H9 (cell line): ENCODE data around the gene UNC119. TPM values are rescaled to one million over a fixed set of nuclear protein-coding genes. Genes with fewer than 3 reads are reported as not detected.

ENCODE experiments used
- DNase-seq: peaks from one replicate; pipeline ENCODE4 v3.0.0-alpha.2; 2017
- H2AFZ ChIP-seq: one replicate; pipeline ENCODE4 v1.6.1; 2013; ENCODE audit warnings: mild to moderate bottlenecking, low read length, control low read depth, moderate library complexity
- H2AK5ac ChIP-seq: 2 replicates; pipeline ENCODE4 v1.6.1; 2013; ENCODE audit warnings: low read length, control low read depth, mixed read lengths; ENCODE audit not compliant: insufficient read length
- H2BK120ac ChIP-seq: one replicate; pipeline ENCODE4 v1.6.1; 2013; ENCODE audit warnings: low read depth, mild to moderate bottlenecking, low read length, control low read depth, inconsistent platforms; ENCODE audit not compliant: poor library complexity, severe bottlenecking
- H2BK12ac ChIP-seq: 2 replicates; pipeline ENCODE4 v1.6.1; 2013; ENCODE audit warnings: low read length, control low read depth, mixed read lengths, low read depth; ENCODE audit not compliant: insufficient read length
- H2BK15ac ChIP-seq: 2 replicates; pipeline ENCODE4 v1.6.1; 2013; ENCODE audit warnings: low read depth, low read length, control low read depth
- H2BK20ac ChIP-seq: one replicate; pipeline ENCODE4 v1.6.1; 2013; ENCODE audit warnings: low read depth, mild to moderate bottlenecking, low read length, control low read depth, inconsistent platforms; ENCODE audit not compliant: poor library complexity, severe bottlenecking
- H2BK5ac ChIP-seq: 2 replicates; pipeline ENCODE4 v1.6.1; 2013; ENCODE audit warnings: low read length, control low read depth, mixed read lengths; ENCODE audit not compliant: insufficient read length
- H3K14ac ChIP-seq: 2 replicates; pipeline ENCODE4 v1.6.1; 2013; ENCODE audit warnings: low read length, control low read depth; ENCODE audit not compliant: insufficient read depth
- H3K18ac ChIP-seq: 2 replicates; pipeline ENCODE4 v1.6.1; 2013; ENCODE audit warnings: low read depth, mild to moderate bottlenecking, mixed read lengths, low read length, control low read depth; ENCODE audit not compliant: insufficient read length
- H3K23ac ChIP-seq: 2 replicates; pipeline ENCODE4 v1.6.1; 2013; ENCODE audit warnings: low read length, control low read depth, mixed read lengths, low read depth; ENCODE audit not compliant: insufficient read length
- H3K23me2 ChIP-seq: 2 replicates; pipeline ENCODE4 v1.6.1; 2013; ENCODE audit warnings: low read depth, mild to moderate bottlenecking, mixed read lengths, low read length, control low read depth; ENCODE audit not compliant: insufficient read length, poor library complexity, severe bottlenecking
- H3K27ac ChIP-seq: 2 replicates; pipeline ENCODE4 v1.5.1; 2013; ENCODE audit warnings: low read length, control low read depth, mixed read lengths, low read depth; ENCODE audit not compliant: insufficient read length
- H3K27me3 ChIP-seq: 2 replicates; pipeline ENCODE4 v1.6.1; 2013; ENCODE audit warnings: low read length, control low read depth, inconsistent platforms; ENCODE audit not compliant: insufficient read depth
- H3K4ac ChIP-seq: 2 replicates; pipeline ENCODE4 v1.6.1; 2013; ENCODE audit warnings: low read depth, mild to moderate bottlenecking, control low read depth, inconsistent platforms, low read length, moderate library complexity
- H3K4me1 ChIP-seq: 2 replicates; pipeline ENCODE4 v1.6.1; 2013; ENCODE audit warnings: low read length, control low read depth, inconsistent platforms; ENCODE audit not compliant: insufficient read depth
- H3K4me2 ChIP-seq: 2 replicates; pipeline ENCODE4 v1.6.1; 2013; ENCODE audit warnings: low read length, control low read depth, mixed read lengths; ENCODE audit not compliant: insufficient read length, insufficient read depth
- H3K56ac ChIP-seq: 2 replicates; pipeline ENCODE4 v1.6.1; 2013; ENCODE audit warnings: low read depth, mild to moderate bottlenecking, mixed read lengths, low read length, control low read depth; ENCODE audit not compliant: insufficient read length
- H3K79me1 ChIP-seq: 2 replicates; pipeline ENCODE4 v1.6.1; 2013; ENCODE audit warnings: low read depth, mild to moderate bottlenecking, moderate library complexity, low read length, control low read depth, inconsistent platforms; ENCODE audit not compliant: insufficient read depth, poor library complexity, severe bottlenecking
- H3K79me2 ChIP-seq: 2 replicates; pipeline ENCODE4 v1.6.1; 2013; ENCODE audit warnings: low read length, control low read depth, inconsistent platforms; ENCODE audit not compliant: insufficient read depth
- H3K9ac ChIP-seq: 2 replicates; pipeline ENCODE4 v1.6.1; 2013; ENCODE audit warnings: low read length, control low read depth, mixed read lengths; ENCODE audit not compliant: insufficient read length; ENCODE audit errors: extremely low read depth
- H3K9me3 ChIP-seq: one replicate; pipeline ENCODE4 v1.6.1; 2013; ENCODE audit warnings: low read depth, low read length, inconsistent platforms; ENCODE audit not compliant: control insufficient read depth
- H3T11ph ChIP-seq: one replicate; pipeline ENCODE4 v1.6.1; 2013; ENCODE audit warnings: mild to moderate bottlenecking, low read length, control low read depth, inconsistent platforms
- H4K20me1 ChIP-seq: one replicate; pipeline ENCODE4 v1.6.1; 2013; ENCODE audit not compliant: control insufficient read depth, insufficient read length, insufficient read depth
- H4K5ac ChIP-seq: 2 replicates; pipeline ENCODE4 v1.6.1; 2013; ENCODE audit warnings: low read depth, mild to moderate bottlenecking, mixed read lengths, low read length, control low read depth; ENCODE audit not compliant: insufficient read length
- H4K8ac ChIP-seq: replicated peaks from 2 replicates; pipeline ENCODE4 v1.6.1; 2013; ENCODE audit warnings: low read length, control low read depth, mixed read lengths, low read depth; ENCODE audit not compliant: insufficient read length
- H4K91ac ChIP-seq: 2 replicates; pipeline ENCODE4 v1.6.1; 2013; ENCODE audit warnings: low read depth, mild to moderate bottlenecking, moderate library complexity, mixed read lengths, low read length, control low read depth; ENCODE audit not compliant: insufficient read length
- H3K27ac Mint-ChIP-seq, 3 experiments: 2 replicates in 2 of 3; 3 replicates in 1 of 3; pipeline ENCODE4 v1.8.0; 2020 to 2021; ENCODE audit warnings: mixed read lengths in 3 of 3, mild to moderate bottlenecking in 1 of 3, moderate library complexity in 1 of 3
- H3K27me3 Mint-ChIP-seq: 2 replicates; pipeline ENCODE4 v1.8.0; 2021; ENCODE audit warnings: low read depth, mild to moderate bottlenecking, moderate library complexity, mixed read lengths
- H3K36me3 Mint-ChIP-seq, 3 experiments: 2 replicates in 2 of 3; 3 replicates in 1 of 3; pipeline ENCODE4 v1.8.0; 2020 to 2021; ENCODE audit warnings: low read depth in 3 of 3, mixed read lengths in 3 of 3; ENCODE audit not compliant: insufficient read depth in 1 of 3
- H3K4me1 Mint-ChIP-seq, 2 experiments: 2 replicates each; pipeline ENCODE4 v1.8.0; 2020; ENCODE audit warnings: mixed read lengths in 2 of 2
- H3K4me3 Mint-ChIP-seq, 2 experiments: 2 replicates in 1 of 2; 3 replicates in 1 of 2; pipeline ENCODE4 v1.8.0; 2020 to 2021; ENCODE audit warnings: mild to moderate bottlenecking in 2 of 2, mixed read lengths in 2 of 2, moderate library complexity in 1 of 2
- H3K9me3 Mint-ChIP-seq, 2 experiments: 2 replicates in 1 of 2; 3 replicates in 1 of 2; pipeline ENCODE4 v1.8.0; 2020; ENCODE audit warnings: mild to moderate bottlenecking in 2 of 2, mixed read lengths in 2 of 2, moderate library complexity in 1 of 2
- WGBS: extraction: QIAGEN DNeasy Blood & Tissue Kit; methylation state at CpG from one replicate; pipeline ENCODE4 v1.1.7; 2013; ENCODE audit warnings: missing lambda C conversion rate, low lambda C conversion rate, mixed read lengths; ENCODE audit not compliant: insufficient read length; ENCODE audit errors: extremely low coverage; 5-methylcytosine and 5-hydroxymethylcytosine counted together
- total RNA-seq: library from RNA; stranded (reverse); gene quantifications from 2 replicates; pipeline ENCODE4 v1.2.1, GENCODE V29; 2021
- TF ChIP-seq, protein P1 (sequence below): fragments of 200-600 bp; sonication (generic); conservative IDR thresholded peaks from 3 replicates; pipeline ENCODE4 v1.8.0; 2021; ENCODE audit warnings: antibody characterized with exemption, mild to moderate bottlenecking

The UNC119 gene
- total RNA-seq, 1 experiment from 2014 or later, result 36.9 TPM

DNA sequence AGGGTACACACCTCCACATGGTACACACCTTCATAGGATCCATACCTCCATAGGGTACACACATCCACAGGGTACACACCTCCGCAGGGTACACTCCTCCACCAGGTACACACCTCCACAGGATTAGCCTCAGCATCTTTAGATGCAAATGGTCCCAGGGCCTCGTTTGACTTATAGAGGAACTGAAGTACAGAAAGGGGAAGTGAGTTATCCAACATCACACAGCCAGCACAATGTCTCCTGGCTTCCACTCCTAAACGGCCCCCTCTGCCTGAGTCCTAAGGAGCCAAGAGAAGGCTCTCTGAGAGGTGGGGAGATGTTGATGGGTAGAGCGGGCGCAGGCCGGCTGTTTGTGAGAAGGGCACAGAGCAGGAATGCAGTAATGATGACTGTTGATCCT lies 34.3 kb downstream of the UNC119 start:
- Histone ChIP-seq H3K79me1 (no peaks in the 10 kb centered on the region), H2AFZ (no peak overlapping the region), H3K56ac (no peak overlapping the region), H4K20me1 (no peaks in the 10 kb centered on the region), H3K9me3 (no peaks in the 10 kb centered on the region), H4K5ac (no peak overlapping the region), H3K9ac (no peak overlapping the region), H3K4ac (no peak overlapping the region), H3K23me2 (no peaks in the 10 kb centered on the region), H3K4me2 (no peak overlapping the region), H4K8ac (no peak overlapping the region), H4K91ac (no peak overlapping the region), H2BK20ac (no peak overlapping the region), H3T11ph (no peak overlapping the region), H3K79me2 (no peaks in the 10 kb centered on the region), H2BK5ac (no peak overlapping the region), H3K18ac (no peak overlapping the region), H2BK12ac (no peak overlapping the region), H3K14ac (no peak overlapping the region), H3K27ac (no peak overlapping the region), H3K4me1 (no peaks in the 10 kb centered on the region), H2BK15ac (no peak overlapping the region), H3K27me3 (no peaks in the 10 kb centered on the region), H3K23ac (no peak overlapping the region), H2BK120ac (no peak overlapping the region), H2AK5ac (no peak overlapping the region)
- peaks cover 6 to 15% of the 10 kb centered on the region in 2 experiments; a peak in 3 of 4 replicates for H3K4me1 Mint-ChIP-seq
- no peak overlapping the region for H3K27ac Mint-ChIP-seq
- TF ChIP-seq, protein P1, sequence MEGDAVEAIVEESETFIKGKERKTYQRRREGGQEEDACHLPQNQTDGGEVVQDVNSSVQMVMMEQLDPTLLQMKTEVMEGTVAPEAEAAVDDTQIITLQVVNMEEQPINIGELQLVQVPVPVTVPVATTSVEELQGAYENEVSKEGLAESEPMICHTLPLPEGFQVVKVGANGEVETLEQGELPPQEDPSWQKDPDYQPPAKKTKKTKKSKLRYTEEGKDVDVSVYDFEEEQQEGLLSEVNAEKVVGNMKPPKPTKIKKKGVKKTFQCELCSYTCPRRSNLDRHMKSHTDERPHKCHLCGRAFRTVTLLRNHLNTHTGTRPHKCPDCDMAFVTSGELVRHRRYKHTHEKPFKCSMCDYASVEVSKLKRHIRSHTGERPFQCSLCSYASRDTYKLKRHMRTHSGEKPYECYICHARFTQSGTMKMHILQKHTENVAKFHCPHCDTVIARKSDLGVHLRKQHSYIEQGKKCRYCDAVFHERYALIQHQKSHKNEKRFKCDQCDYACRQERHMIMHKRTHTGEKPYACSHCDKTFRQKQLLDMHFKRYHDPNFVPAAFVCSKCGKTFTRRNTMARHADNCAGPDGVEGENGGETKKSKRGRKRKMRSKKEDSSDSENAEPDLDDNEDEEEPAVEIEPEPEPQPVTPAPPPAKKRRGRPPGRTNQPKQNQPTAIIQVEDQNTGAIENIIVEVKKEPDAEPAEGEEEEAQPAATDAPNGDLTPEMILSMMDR, result no peak
- no peaks in the 10 kb centered on the region for H3K36me3 Mint-ChIP-seq
- no peak overlapping the region for H3K4me3 Mint-ChIP-seq
- DNase-seq, result no peak
- H3K27me3 Mint-ChIP-seq, result peaks cover 21% of the 10 kb centered on the region
- peaks cover 2 to 5% of the 10 kb centered on the region in 2 experiments; a peak in 2 of 5 replicates for H3K9me3 Mint-ChIP-seq
- no CpG with 5 or more reads among the region's 6 CpGs for WGBS
